Measurements from ENCODE around the gene SYNE3.

DNA sequence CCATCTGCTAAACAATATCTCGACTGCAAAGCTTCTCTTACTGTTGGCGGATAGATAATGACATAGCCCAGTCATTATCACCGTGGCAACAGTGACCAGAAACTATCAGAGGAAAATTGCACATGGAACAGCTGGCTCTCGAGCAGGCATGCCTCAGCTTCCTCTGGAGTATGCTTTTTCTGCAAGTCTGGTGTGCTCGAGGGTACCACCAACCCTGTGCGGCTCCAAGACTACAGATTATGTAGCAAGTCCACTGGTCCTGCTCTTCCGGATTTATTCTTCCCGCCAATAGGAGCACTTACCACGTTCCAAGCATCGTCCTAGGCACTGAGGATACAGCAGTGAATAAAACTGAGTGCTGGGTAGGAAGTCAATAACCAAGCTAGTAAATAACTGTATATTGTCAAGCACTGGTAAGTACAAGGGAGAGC, 17.0 kb upstream of the SYNE3 start:
- TF ChIP-seq EZH2phosphoT487 (IDR thresholded peaks at IDR 0.05; ENCODE audit: low read depth, severe bottlenecking, unreplicated experiment) (no peak), EZH2 (IDR thresholded peaks at IDR 0.05; ENCODE audit: borderline replicate concordance) (no peak)
- TF ChIP-seq, protein P1, sequence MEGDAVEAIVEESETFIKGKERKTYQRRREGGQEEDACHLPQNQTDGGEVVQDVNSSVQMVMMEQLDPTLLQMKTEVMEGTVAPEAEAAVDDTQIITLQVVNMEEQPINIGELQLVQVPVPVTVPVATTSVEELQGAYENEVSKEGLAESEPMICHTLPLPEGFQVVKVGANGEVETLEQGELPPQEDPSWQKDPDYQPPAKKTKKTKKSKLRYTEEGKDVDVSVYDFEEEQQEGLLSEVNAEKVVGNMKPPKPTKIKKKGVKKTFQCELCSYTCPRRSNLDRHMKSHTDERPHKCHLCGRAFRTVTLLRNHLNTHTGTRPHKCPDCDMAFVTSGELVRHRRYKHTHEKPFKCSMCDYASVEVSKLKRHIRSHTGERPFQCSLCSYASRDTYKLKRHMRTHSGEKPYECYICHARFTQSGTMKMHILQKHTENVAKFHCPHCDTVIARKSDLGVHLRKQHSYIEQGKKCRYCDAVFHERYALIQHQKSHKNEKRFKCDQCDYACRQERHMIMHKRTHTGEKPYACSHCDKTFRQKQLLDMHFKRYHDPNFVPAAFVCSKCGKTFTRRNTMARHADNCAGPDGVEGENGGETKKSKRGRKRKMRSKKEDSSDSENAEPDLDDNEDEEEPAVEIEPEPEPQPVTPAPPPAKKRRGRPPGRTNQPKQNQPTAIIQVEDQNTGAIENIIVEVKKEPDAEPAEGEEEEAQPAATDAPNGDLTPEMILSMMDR (IDR thresholded peaks at IDR 0.05; ENCODE audit: poor library complexity), result no peak

Measured in hepatocyte (in vitro differentiated cells).